ENCODE measurements around the gene CYP2J2.

DNA sequence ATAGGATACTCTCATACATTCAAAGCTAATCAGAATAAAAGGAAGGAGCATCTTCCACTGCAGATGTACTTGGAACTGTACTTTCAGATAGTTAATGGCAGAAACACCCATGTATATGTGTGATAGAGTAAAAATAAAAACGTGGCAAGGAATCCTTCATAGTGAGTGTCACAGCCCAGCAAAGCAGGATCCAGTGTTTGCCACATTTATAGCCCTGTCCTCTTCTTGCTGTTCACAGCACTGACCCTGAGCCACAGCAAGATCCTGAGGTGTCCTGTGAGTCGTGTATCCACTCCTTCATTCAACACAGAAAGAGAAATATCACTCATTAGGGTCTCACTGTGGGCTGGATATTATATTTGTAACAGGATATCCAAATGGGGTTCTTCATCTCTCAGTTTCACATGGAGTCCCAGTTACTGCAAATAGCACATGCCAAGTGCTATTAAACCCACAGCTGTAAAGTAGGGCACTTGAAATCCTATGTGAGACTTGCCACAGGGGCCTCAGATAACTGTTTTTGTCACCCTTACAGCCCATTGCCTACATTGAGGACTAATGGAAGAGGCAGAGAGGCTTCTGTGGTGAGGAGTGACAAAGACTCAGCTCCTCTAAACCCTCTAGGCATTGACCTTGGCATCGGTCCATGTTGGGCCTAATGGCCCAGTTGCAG, 41.3 kb downstream of the CYP2J2 start:
- TF ChIP-seq POLR2A (IDR thresholded peaks at IDR 0.05) (no peak), CTCF (IDR thresholded peaks at IDR 0.05) (no peak)

Measured in body of pancreas (tissue), 4 donors.